GM19452 (cell line): ENCODE results near the gene ZNF672.
A peak's percentile ranks its signal among the peaks of the same experiment; 100 is the strongest.
"Not testable (repeated sequence)": the region's sequence is repeated elsewhere in the genome, so short reads cannot be mapped to it uniquely, and the experiment has no call there.

Experiments
- ATAC-seq: cut with Tn5 transposase; IDR thresholded peaks from one replicate; pipeline ENCODE4 v1.9.1; 2021; ENCODE audit not compliant: unreplicated experiment

The ZNF672 gene

GRCh38 chr1:248852481-248853405, 14.7 kb downstream of the ZNF672 start:
- no peak for ATAC-seq

GRCh38 chr1:248853663-248854375, 15.8 kb downstream of the ZNF672 start:
- ATAC-seq: no peak

- no peak for ATAC-seq
These were observed 17.6 kb downstream of the ZNF672 start for GRCh38 chr1:248855580-248855979.

- no peak for ATAC-seq
These were observed 18.2 kb downstream of the ZNF672 start for GRCh38 chr1:248856176-248856575.

GRCh38 chr1:248857201-248857600, 19.2 kb downstream of the ZNF672 start:
- ATAC-seq: no peak

DNA sequence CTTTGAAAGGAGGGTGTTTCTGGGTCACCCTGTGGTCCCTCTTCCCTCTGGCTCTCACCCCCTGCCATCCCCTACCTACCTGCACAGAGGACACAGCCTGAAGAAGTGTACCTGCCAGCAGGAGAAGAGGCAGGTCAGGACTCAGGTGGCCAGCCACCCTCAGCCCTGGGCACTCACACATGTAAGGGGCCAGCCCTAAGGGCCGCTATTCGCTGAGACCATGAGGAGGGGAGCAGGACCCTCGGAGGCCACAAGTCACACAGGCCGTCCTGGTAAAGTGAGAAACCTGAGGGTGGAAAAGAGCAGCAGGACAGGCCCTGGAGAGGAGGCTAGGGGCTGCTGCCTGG, 19.7 kb downstream of the ZNF672 start:
- ATAC-seq: no peak

DNA sequence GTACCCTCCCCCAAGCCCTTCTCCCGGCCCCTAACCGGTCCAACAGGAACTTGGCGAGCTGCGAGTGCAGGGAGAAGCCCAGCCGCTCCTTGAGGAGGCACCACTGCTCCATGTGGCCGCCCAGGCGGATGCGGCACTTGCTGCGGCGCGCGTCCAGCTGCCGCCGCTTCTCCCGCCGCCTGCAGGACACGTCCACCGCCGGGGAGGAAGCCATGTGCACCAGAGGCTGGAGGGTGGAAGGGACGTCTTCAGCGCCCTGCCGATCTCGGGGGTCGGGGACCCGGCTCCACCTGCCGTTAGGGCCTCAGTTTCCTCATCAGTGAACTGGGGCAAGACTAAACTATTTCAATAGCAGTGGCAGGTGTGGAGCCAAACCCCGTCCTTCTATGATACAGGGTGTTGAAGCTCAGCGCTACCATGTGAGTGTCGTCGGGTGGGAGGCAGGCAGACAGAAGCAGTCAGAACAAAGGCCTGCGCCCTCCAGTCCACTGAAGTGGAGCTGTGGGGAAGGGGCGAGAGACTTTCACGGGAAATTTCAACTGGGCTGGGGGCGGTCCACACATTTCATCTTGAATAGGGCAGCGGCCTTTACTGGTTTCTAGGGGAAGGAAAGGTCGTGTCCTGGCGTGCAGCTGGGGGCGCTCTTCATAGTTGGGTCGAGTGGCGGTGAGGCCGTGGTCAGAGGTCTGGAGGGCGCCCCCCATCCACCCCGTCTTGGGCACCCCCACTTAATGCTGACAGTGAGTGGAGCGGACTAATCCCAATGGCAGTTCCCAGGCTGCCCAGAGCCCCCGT, 20.3 kb downstream of the ZNF672 start:
- peak; percentile 34 for ATAC-seq

DNA sequence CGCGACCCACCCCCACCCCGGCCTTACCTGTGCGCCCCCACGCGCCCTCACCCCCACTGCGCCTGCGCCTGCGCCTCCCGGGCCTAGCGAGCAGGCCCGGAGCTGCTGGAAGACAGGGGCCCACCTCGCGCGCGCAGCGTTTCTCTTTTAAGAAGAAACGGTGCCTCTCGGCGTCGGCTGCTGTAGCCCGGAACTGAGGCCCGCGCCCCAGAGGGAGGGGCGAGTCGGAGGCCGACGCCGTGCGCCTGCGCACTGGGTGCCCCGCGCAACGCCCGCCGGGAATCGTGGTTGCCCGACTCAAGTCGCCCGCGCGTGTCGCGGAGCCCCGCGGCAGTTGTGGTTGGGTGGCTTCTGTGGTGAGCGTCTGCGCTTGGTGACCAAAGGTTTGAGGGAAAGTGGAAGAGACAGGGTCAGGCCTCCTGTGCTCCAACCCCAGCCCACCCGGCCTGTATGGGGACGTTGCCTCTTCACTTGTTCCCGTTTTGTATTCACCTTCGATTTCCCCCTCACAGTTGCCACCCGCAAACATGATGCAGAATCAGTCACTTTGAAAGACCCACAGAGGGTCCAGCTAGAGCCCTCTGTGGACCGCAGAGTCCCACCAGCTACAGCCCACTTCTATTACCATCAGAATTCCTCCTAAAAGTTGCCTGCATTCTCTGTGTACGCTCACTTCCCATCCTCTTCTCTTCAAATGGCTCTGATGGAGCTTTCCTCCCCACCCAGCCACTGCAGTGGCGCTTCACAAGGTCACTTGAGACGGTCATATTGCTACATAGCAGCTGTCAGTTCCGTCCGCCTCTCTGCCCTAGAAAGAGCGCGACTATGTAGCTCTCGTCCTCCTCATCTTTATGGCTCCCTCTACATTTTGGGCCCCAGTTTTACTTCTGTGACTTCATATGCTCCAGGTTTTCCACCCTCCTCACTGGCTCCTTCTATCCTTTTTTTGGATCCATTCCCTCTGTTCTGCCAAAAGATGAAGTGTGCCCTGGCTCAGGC, 21.2 kb downstream of the ZNF672 start, which contains the start of gene ZNF692:
ZNF692 (minus strand) TSS at position 195 of the 999 bp plus-strand sequence. CDS start 776 bp downstream, outside the sequence.
- ATAC-seq: peak; percentile 77

- no peak for ATAC-seq
These were observed 22.0 kb downstream of the ZNF672 start for GRCh38 chr1:248860007-248860406.

GRCh38 chr1:248861616-248862015, 23.6 kb downstream of the ZNF672 start:
- no peak for ATAC-seq

GRCh38 chr1:248862695-248862997, 24.6 kb downstream of the ZNF672 start:
- ATAC-seq: peak; percentile 5

GRCh38 chr1:248862998-248863881, 25.2 kb downstream of the ZNF672 start:
- peak; percentile 60 for ATAC-seq

- ATAC-seq: no peak
These were observed 33.9 kb downstream of the ZNF672 start for GRCh38 chr1:248871837-248872401.

DNA sequence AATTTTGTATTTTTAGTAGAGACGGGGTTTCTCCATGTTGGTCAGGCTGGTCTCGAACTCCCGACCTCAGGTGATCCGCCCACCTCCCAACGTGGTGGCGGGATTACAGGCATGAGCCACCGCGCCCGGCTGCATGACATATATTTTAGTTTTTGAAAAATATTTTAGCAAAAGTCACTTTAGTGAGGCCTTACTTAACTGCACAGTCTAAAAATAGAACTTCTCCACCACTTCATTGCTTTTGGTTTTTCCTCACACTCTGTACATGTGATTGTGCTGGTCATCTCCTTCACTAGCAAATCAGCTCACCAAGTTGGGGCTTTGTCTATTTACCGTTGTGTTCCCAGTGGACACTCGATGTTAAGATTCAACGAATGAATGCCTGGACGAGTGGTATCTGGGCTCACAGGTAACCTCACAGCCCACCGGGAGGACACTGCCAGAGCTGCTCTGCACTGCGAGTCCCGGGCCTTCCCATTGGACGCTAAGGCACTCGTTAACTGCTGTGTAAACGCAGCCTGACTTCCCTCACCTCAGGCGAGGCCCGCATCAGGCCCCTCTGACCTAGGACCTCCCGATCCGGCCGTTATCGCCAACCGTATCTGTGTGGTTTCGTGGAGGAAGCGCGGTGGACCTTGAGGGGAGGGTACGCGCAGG, 34.9 kb downstream of the ZNF672 start:
- peak; percentile 40 for ATAC-seq

DNA sequence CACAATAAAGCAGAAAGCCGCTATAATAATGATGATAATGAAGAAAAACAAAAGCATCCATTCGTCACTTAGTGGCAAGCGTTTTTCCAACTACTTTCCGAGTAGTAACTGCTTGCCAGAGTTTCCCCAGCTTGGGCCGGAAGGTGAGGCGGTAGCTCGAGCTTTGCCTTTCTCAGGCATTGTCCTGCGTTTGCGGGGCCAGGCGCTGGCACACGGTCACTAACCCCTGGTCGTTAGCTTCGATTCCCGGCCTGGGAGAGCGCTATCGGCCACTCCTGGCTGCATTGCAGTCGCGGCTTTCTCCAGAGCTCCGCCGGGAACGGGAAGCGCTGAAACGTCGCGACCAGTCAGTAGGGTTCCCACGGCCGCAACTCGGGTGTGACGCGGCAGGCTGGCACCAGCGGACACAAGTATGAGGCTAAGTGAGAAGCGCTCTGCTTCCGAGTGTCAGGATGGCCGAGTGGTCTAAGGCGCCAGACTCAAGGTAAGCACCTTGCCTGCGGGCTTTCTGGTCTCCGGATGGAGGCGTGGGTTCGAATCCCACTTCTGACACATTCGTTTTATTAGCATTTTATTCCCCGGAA, 35.5 kb downstream of the ZNF672 start:
- peak; percentile 80 for ATAC-seq

- ATAC-seq: peak; percentile 55
These were observed 36.0 kb downstream of the ZNF672 start for GRCh38 chr1:248873993-248874533.

DNA sequence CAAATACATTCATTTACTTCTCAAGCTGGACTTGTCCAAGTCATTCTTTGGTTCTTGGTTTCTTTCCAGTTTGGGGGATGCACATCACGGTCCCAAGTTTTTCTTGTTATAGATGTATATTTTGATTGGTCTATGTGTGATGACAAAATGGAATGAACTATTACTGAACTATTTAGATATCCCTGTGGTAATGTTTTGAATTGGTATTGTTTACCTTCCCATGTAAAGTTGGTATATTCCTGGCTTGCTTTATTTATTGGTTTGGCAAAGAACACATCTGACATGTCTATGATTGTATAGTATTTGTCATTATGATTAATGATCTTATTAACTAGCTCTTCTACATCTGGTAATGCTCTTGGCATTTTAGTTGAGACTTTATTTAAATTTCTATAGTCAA, 43.2 kb downstream of the ZNF672 start:
- no peak for ATAC-seq

- ATAC-seq: not testable (repeated sequence)
These were observed 44.4 kb downstream of the ZNF672 start for GRCh38 chr1:248882427-248882826.
